Liver (tissue), 9 donors: ENCODE data around the gene OTX2. TPM values are rescaled to one million over a fixed set of nuclear protein-coding genes. Genes with fewer than 3 reads are reported as not detected.

Experiments
- DNase-seq: peaks from one replicate; pipeline ENCODE4 v3.0.0-alpha.2; 2017; ENCODE audit warnings: low spot score
- H3K27ac ChIP-seq, 2 donors: one replicate each; pipeline ENCODE4 v1.7.0; 2013; ENCODE audit warnings: inconsistent platforms in 2 of 2, low read length in 2 of 2, control low read depth in 1 of 2, low read depth in 1 of 2, mild to moderate bottlenecking in 1 of 2
- H3K27me3 ChIP-seq, 4 donors: one replicate each; pipeline versions ENCODE4 v1.6.1 to v1.7.0; 2013; ENCODE audit warnings: low read length in 3 of 4, inconsistent platforms in 1 of 4, mild to moderate bottlenecking in 1 of 4, moderate library complexity in 1 of 4; ENCODE audit not compliant: control insufficient read depth in 4 of 4, insufficient read depth in 4 of 4
- H3K36me3 ChIP-seq, 4 donors: one replicate each; pipeline versions ENCODE4 v1.6.1 to v1.7.0; 2013; ENCODE audit warnings: low read length in 3 of 4, mild to moderate bottlenecking in 3 of 4, low read depth in 1 of 4, moderate library complexity in 1 of 4; ENCODE audit not compliant: control insufficient read depth in 4 of 4, insufficient read depth in 3 of 4
- H3K4me1 ChIP-seq, 4 donors: one replicate each; pipeline versions ENCODE4 v1.6.1 to v1.7.0; 2013; ENCODE audit warnings: low read length in 3 of 4, mild to moderate bottlenecking in 3 of 4, moderate library complexity in 1 of 4; ENCODE audit not compliant: control insufficient read depth in 4 of 4, insufficient read depth in 4 of 4
- H3K4me3 ChIP-seq, 3 donors: one replicate each; pipeline versions ENCODE4 v1.6.1 to v1.7.0; 2013; ENCODE audit warnings: low read length in 3 of 3, control low read depth in 1 of 3, low read depth in 1 of 3, mild to moderate bottlenecking in 1 of 3
- H3K9ac ChIP-seq, 2 donors: one replicate each; pipeline ENCODE4 v1.7.0; 2013; ENCODE audit warnings: low read length in 2 of 2, mild to moderate bottlenecking in 2 of 2, moderate library complexity in 2 of 2, control low read depth in 1 of 2, low read depth in 1 of 2
- H3K9me3 ChIP-seq, 4 donors: one replicate each; pipeline versions ENCODE4 v1.6.1 to v1.7.0; 2013; ENCODE audit warnings: low read length in 3 of 4; ENCODE audit not compliant: control insufficient read depth in 4 of 4
- HNF4A ChIP-seq, 2 donors: conservative IDR thresholded peaks; 2 replicates each; pipeline ENCODE4 v1.6.1; 2016; ENCODE audit warnings: antibody characterized with exemption in 2 of 2, mild to moderate bottlenecking in 2 of 2
- HNF4G ChIP-seq: IDR thresholded peaks from 2 replicates; pipeline ENCODE4 v1.6.1; 2016; ENCODE audit warnings: antibody characterized with exemption
- JUND ChIP-seq, 2 donors: IDR thresholded peaks; 2 replicates each; pipeline ENCODE4 v1.6.1; 2016; ENCODE audit warnings: antibody characterized with exemption in 2 of 2
- NR2F2 ChIP-seq: IDR thresholded peaks from 2 replicates; pipeline ENCODE4 v1.6.1; 2016; ENCODE audit warnings: antibody characterized with exemption
- RAD21 ChIP-seq, 2 donors: IDR thresholded peaks; 2 replicates each; pipeline ENCODE4 v1.6.1; 2016; ENCODE audit warnings: antibody characterized with exemption in 2 of 2, mild to moderate bottlenecking in 2 of 2
- SP1 ChIP-seq: IDR thresholded peaks from 2 replicates; pipeline ENCODE4 v1.6.1; 2018; ENCODE audit warnings: antibody characterized with exemption, mild to moderate bottlenecking
- TAF1 ChIP-seq: conservative IDR thresholded peaks from 2 replicates; pipeline ENCODE4 v1.6.1; 2016; ENCODE audit warnings: antibody characterized with exemption, mild to moderate bottlenecking
- YY1 ChIP-seq: IDR thresholded peaks from 2 replicates; pipeline ENCODE4 v1.6.1; 2016; ENCODE audit warnings: antibody characterized with exemption, mild to moderate bottlenecking
- WGBS: extraction: QIAGEN DNeasy Blood & Tissue Kit; methylation state at CpG from one replicate; pipeline ENCODE4 v1.1.7; 2013; 5-methylcytosine and 5-hydroxymethylcytosine counted together
- polyA plus RNA-seq, 2 donors: library from polyadenylated mRNA; stranded (reverse) in 1 of 2; unstranded in 1 of 2; fragments of 200-250 nt in 1 of 2; fragments of >200 nt in 1 of 2; fragmentation: Nextera tagmentation in 1 of 2; extraction: Ambion mirVana in 1 of 2; gene quantifications; one replicate each; pipeline versions ENCODE4 v1.2.1 to v1.2.3, GENCODE V29; 2013 to 2015
- total RNA-seq, 2 donors: library from RNA; depleted of rRNA; stranded (reverse); fragments of >200 nt; gene quantifications; one replicate each; pipeline ENCODE4 v1.2.3, GENCODE V29; 2014
- TF ChIP-seq, protein P1 (sequence below): IDR thresholded peaks from 2 replicates; pipeline ENCODE4 v1.6.1; 2016; ENCODE audit warnings: antibody characterized with exemption, mild to moderate bottlenecking
- TF ChIP-seq, protein P2 (sequence below): fragments of 150-350 bp; IDR thresholded peaks from 2 replicates; pipeline ENCODE4 v1.5.1; 2017; ENCODE audit warnings: improper control_type of control experiment, low read depth, low read length; ENCODE audit not compliant: missing input control
- TF ChIP-seq, protein P3 (sequence below): IDR thresholded peaks from 2 replicates; pipeline ENCODE4 v1.6.1; 2016; ENCODE audit warnings: antibody characterized with exemption
- donor health status: healthy.
- donor health status: healthy.
- donor health status: healthy.
- donor health status: healthy.
- donor health status: healthy.

OTX2 gene
- total and polyA plus RNA-seq, 4 donors = not detected

DNA sequence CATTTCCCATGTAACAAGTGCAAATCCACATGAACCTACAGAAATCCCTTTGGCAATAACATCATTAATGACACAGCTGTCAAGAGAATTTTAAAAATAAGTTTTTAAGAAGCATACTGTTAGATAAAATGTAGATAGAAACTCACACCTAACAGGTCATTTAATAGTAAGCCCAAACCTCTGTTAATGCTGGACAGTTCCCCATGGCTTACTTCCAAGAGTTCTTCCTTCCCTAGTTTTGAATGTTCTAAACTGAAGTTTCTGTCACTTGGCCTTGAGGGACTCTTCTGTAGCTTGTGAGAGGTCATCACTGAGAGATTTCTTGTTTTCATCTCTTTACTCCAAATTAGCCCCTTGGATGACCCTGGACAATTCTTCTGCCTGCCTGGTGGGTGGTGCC, 22.7 kb downstream of the OTX2 start:
- no peak overlapping the region for H3K9ac ChIP-seq
- DNase-seq = no peak
- H3K27me3 ChIP-seq = peaks cover 0 to 13% (median 0%) of the 10 kb centered on the region in 4 donors
- no peak overlapping the region for H3K4me3 ChIP-seq
- no peak overlapping the region for H3K27ac ChIP-seq
- H3K4me1 ChIP-seq = no peaks in the 10 kb centered on the region
- H3K36me3 ChIP-seq = no peaks in the 10 kb centered on the region
- TF ChIP-seq RAD21 (IDR thresholded peaks at IDR 0.05) = no peak
- no peak for TF ChIP-seq YY1
- TF ChIP-seq, protein P1, sequence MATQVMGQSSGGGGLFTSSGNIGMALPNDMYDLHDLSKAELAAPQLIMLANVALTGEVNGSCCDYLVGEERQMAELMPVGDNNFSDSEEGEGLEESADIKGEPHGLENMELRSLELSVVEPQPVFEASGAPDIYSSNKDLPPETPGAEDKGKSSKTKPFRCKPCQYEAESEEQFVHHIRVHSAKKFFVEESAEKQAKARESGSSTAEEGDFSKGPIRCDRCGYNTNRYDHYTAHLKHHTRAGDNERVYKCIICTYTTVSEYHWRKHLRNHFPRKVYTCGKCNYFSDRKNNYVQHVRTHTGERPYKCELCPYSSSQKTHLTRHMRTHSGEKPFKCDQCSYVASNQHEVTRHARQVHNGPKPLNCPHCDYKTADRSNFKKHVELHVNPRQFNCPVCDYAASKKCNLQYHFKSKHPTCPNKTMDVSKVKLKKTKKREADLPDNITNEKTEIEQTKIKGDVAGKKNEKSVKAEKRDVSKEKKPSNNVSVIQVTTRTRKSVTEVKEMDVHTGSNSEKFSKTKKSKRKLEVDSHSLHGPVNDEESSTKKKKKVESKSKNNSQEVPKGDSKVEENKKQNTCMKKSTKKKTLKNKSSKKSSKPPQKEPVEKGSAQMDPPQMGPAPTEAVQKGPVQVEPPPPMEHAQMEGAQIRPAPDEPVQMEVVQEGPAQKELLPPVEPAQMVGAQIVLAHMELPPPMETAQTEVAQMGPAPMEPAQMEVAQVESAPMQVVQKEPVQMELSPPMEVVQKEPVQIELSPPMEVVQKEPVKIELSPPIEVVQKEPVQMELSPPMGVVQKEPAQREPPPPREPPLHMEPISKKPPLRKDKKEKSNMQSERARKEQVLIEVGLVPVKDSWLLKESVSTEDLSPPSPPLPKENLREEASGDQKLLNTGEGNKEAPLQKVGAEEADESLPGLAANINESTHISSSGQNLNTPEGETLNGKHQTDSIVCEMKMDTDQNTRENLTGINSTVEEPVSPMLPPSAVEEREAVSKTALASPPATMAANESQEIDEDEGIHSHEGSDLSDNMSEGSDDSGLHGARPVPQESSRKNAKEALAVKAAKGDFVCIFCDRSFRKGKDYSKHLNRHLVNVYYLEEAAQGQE = peak; percentile 93
- TF ChIP-seq HNF4A (conservative IDR thresholded peaks at IDR 0.05) = no peak
- TF ChIP-seq NR2F2 = no peak
- no peak for TF ChIP-seq JUND (IDR thresholded peaks at IDR 0.05)
- no peak for TF ChIP-seq TAF1
- H3K9me3 ChIP-seq = no peaks in the 10 kb centered on the region

- DNase-seq = no peak
- no peak overlapping the region for H3K4me3 ChIP-seq
- WGBS = 87% methylated on average over 1 of the region's 1 CpG
- H3K4me1 ChIP-seq = no peaks in the 10 kb centered on the region
- no peak for TF ChIP-seq JUND (IDR thresholded peaks at IDR 0.05)
- TF ChIP-seq, protein P2, sequence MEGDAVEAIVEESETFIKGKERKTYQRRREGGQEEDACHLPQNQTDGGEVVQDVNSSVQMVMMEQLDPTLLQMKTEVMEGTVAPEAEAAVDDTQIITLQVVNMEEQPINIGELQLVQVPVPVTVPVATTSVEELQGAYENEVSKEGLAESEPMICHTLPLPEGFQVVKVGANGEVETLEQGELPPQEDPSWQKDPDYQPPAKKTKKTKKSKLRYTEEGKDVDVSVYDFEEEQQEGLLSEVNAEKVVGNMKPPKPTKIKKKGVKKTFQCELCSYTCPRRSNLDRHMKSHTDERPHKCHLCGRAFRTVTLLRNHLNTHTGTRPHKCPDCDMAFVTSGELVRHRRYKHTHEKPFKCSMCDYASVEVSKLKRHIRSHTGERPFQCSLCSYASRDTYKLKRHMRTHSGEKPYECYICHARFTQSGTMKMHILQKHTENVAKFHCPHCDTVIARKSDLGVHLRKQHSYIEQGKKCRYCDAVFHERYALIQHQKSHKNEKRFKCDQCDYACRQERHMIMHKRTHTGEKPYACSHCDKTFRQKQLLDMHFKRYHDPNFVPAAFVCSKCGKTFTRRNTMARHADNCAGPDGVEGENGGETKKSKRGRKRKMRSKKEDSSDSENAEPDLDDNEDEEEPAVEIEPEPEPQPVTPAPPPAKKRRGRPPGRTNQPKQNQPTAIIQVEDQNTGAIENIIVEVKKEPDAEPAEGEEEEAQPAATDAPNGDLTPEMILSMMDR = no peak
- no peak for TF ChIP-seq HNF4A (conservative IDR thresholded peaks at IDR 0.05)
- TF ChIP-seq, protein P3, sequence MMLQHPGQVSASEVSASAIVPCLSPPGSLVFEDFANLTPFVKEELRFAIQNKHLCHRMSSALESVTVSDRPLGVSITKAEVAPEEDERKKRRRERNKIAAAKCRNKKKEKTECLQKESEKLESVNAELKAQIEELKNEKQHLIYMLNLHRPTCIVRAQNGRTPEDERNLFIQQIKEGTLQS = no peak
- TF ChIP-seq, protein P1 = no peak
- TF ChIP-seq SP1 = no peak
- no peak for TF ChIP-seq HNF4G
- no peak for TF ChIP-seq TAF1
- TF ChIP-seq RAD21 (IDR thresholded peaks at IDR 0.05) = no peak
- H3K9me3 ChIP-seq = no peaks in the 10 kb centered on the region
- H3K9ac ChIP-seq = no peak overlapping the region
- H3K27me3 ChIP-seq = peaks cover 0 to 13% (median 0%) of the 10 kb centered on the region in 4 donors
- no peak overlapping the region for H3K27ac ChIP-seq
- no peaks in the 10 kb centered on the region for H3K36me3 ChIP-seq
Observed at GRCh38 chr14:56782711-56783110, 27.6 kb downstream of the OTX2 start.
